HG03045 (cell line): ENCODE data around the gene RAB17.
A peak's percentile ranks its signal among the peaks of the same experiment; 100 is the strongest.

ENCODE experiments used
- ATAC-seq: cut with Tn5 transposase; IDR thresholded peaks from one replicate; pipeline ENCODE4 v1.9.1; 2021; ENCODE audit warnings: mild to moderate bottlenecking, moderate library complexity; ENCODE audit not compliant: unreplicated experiment

Gene RAB17

GRCh38 chr2:237581326-237581725 lies 9.2 kb downstream of the RAB17 start:
- ATAC-seq = no peak

DNA sequence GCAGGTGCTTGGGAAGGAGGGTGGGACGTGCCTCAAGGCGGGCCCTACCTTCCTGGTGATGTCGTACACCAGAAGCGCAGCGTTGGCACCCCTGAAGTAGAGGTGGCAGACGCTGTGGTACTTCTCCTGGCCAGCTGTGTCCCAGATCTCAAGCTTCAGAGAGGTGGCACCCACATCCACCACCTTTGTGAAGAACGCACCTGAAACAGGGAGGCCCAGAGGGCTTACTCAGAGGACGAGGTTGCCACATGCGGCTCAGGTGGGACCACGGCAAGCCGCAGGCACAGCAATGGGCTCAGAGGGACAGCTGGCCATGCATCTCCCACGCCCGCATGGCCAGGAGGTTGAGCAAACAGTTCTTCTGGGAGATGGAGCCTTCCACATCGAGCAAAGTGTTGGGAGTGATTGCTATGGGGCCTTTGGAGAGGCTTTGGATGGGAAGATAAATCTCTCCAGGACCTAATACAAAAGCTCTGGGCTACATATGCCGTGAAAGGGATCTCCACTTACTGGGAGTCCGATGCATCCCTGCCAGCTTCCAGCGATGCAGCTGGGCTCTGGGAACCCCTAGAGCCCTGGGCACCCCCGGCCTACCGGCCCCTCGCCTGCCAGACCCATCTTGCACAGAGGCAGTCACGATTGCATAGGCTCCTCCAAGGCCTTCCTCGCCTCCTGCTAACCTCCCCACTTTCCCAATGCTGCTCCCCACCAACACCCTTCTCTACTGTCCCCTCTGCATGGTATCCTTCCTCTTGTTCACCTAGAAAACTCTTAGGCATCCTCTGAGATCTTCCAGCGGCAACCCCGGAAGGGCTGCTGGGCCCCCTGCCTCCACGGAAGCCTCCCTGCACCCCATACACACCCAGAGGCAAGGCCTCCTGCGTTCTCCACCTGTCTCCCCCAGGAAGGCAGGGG lies 12.3 kb downstream of the RAB17 start:
- ATAC-seq = no peak

GRCh38 chr2:237577458-237577857 lies 13.1 kb downstream of the RAB17 start:
- ATAC-seq = no peak

GRCh38 chr2:237576974-237577373 lies 13.6 kb downstream of the RAB17 start:
- no peak for ATAC-seq

DNA sequence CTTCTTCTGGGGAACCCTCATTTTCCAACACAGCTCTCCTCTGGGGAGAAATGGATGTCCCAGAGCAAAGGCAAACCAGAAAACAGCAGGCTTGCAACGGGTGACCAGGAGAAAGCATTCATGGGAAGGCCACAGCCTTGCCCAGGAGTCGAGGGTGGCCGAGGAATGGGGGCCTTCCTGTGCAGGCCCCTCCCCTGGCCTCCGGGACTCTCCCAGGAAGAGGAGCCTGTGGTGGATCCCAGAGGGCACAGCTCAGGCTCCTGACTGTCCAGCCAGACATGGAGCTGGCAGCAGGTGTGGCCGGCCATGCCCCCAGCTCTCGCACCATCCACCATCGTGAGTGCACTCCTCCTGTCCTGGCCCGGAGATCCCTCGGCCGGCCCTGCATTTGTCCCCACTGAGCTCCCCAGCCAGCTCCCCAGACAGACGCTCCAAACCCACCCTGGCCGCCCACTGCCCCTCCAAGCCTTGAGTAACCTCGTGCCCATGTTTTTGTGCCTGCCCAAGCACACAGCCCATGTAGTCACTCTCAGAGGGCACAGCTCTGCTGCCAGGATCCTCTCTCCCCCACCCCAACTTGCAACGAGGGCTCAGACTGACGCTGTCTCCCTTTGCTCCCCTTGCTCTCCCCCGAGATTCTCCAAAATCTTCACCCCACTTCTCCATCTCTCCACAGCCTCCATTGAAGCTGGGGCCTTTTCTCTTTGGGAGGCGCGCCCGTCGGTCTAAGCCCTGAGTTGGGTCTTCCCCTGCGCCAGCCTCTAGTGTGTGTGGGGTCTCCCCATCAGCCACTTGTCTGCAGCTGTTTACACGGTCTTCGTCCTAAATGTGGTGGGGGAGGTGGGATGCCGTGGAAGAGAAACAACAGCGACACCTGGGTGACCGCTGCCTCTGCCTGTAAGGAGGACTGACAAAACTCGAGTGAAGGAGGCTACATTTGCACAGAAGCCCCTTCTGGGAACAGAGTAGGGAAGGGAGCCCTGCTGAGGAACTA lies 14.4 kb downstream of the RAB17 start:
- no peak for ATAC-seq

- no peak for ATAC-seq
Measured at GRCh38 chr2:237574894-237575868, 15.4 kb downstream of the RAB17 start.

DNA sequence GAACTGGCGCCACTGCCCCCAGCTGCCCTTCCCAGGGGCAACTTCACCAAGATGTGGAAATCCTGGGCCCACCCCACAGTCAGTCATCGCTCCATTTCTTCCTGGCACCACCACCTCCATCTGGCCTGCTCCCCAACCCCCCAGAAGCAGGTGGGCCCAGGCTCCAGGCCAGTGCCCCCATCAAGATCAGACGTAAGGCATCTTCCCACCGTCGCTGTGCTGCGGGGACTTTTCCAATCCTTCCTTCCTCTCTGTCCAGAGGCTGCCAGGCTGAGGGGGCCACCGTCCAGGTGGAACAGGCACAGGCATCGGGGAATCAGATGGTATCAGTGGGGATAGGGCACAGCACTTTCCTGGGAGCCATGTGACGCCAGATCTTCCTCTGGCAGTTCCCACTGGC lies 16.1 kb downstream of the RAB17 start:
- ATAC-seq = no peak

DNA sequence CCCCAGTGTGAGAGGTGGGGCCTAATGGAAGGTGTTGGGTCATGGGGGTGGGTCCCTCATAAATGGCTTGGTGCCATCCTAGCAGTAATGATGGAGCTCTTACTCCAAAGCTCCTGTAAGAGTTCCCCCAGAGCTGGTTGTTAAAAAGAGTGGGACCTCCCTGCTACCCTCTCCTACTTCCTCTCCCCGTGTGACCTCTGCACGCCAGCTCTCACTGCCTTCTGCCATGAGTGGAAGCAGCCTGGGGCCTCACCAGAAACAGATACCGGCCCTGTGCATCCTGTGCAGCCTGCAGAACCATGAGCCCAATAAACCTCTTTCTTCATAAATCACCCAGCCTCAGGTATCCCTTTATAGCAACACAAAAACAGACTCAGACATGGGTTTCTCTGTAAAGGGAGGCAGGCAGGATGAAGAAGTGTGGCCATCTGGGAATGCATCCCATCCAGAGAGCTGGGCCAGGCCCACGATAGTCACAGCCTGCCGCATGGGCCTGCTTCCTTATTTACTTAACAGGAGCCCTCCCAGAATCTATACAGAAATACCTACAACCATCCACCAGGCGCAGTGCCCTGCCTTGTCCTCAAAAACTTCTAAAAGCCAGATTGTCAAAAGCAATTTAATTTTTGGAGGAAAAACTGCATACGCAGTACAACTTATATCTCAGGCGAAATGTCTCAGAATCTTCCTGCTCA lies 16.7 kb downstream of the RAB17 start:
- no peak for ATAC-seq

GRCh38 chr2:237572742-237573101 lies 17.8 kb downstream of the RAB17 start:
- no peak for ATAC-seq

DNA sequence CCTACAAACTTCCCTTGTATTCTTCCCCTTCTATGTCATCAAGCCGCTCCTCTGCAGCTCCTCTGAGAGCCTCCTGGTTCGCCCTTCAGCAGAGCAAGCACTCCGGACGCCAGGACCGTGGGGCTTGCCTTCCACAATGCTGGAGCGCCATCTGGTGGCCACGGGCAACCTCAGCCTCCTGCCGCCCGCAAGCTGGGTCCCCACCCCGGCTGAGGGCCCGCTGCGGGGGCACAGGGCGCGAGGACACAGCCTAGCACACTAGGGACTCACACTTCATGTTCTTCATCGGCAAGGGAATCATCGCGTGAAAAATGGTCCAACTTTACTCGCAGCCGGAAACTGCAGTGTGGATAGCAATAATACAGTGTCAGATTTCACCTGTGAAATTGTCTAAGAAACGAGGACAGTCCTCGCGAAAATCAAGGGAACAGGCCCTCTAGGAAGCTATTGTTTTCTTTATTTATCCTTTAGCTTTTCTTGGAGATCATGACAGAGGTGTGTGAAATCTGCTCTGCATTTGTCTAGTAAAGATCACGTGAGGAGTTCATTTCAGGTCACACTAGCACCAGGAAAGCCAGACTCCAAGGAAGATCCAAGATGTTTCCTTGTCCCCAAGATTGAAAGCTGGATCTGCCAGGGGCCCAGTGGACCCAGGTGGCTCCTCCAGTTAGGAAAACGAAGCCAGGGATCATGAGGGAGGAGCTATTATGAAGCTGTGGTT lies 18.4 kb downstream of the RAB17 start:
- ATAC-seq = peak; percentile 76

- ATAC-seq = no peak
Measured at GRCh38 chr2:237571551-237571950, 19.0 kb downstream of the RAB17 start.

GRCh38 chr2:237570776-237571335 lies 19.7 kb downstream of the RAB17 start:
- no peak for ATAC-seq

DNA sequence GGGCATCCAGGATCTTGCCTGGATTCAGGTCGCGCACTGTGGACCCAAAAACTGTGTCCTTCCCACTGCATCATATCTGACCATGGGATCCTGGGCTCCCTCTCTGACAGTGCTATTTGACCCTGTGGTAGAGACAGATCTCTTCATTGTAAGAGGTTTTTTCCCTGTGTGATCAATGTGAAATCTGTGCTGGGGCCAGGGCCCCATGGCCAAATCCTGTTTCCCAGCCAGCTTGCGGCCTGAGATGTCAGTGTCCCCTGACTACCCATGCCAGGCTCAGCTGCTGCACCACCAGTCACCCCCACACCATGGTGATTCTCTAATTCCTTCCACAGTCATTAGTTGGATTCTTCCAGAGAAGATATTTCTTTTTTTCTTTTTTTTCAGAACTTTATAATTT lies 20.6 kb downstream of the RAB17 start:
- ATAC-seq = no peak

GRCh38 chr2:237569041-237569440 lies 21.5 kb downstream of the RAB17 start:
- ATAC-seq = no peak

GRCh38 chr2:237568121-237568660 lies 22.3 kb downstream of the RAB17 start:
- no peak for ATAC-seq

DNA sequence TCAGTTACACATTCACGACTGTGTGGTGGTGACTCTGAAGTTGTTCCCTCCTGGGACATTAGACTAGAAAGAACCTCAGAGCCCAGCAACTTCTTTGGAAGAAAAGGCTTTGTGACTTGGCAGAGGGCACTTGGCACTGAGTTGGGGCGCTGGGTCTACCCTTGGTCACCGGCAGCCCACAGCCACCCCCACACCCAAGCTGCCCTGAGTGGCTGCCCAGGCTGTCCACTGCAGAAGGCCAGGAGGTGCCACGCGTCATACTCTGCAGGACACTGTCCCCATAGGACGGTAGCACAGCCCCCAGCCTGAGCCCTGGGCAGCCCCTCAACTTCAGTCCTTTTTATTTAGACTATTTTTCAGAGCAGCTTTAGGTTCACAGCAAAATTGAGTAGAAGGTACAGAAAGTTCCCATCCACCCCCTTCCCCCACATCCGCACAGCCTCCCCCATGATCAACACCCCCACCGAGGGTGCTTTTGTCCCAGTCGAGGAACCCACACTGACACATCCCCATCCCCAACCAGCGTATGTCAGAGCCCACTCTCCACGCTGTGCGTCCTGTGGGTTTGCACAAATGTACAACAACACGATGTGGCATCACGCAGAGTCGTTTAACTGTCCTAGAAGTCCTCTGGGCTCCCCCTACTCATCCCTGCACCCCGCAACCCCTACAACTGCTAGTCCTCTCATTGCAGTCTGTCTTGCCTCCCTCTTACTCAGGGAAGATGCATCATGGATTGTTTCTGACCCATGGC lies 23.1 kb downstream of the RAB17 start:
- ATAC-seq = no peak

GRCh38 chr2:237566401-237567235 lies 23.9 kb downstream of the RAB17 start, which contains the start of gene PRLH:
Gene PRLH, plus strand, starts transcription at chr2:237566574. Its CDS starts 0 bp downstream, at chr2:237566574.
- no peak for ATAC-seq
